ENCODE measurements around the gene KLHL26. TPM values are rescaled to one million over a fixed set of nuclear protein-coding genes. Genes with fewer than 3 reads are reported as not detected.
A peak's percentile ranks its signal among the peaks of the same experiment; 100 is the strongest.

The KLHL26 gene
- total RNA-seq, 4 donors from 2014 or later = 7.0 to 15.7 (median 7.6) TPM

GRCh38 chr19:18639706-18640243, 2.9 kb downstream of the KLHL26 start:
- DNase-seq = no peak
- intact Hi-C loops (cut with DNase I; ENCODE audit: low total_unique reads) = no loop called here
- in situ Hi-C loops (cut with MboI; ENCODE audit: low pct_ligation_motif_present in 1 of 4, low pct_unique_long_range_greater_than_20kb in 1 of 4, low sequenced_read_pairs in 3 of 4) = no loop called here
- no peak overlapping the region for H3K27ac ChIP-seq
- no peak for TF ChIP-seq POLR2AphosphoS5 (IDR thresholded peaks at IDR 0.05)
- no peak for TF ChIP-seq EP300 (IDR thresholded peaks at IDR 0.05; ENCODE audit: low read depth)
- no peak for TF ChIP-seq CTCF (IDR thresholded peaks at IDR 0.05)
- no peak for TF ChIP-seq POLR2A (IDR thresholded peaks at IDR 0.05)
- WGBS, 2 donors (ENCODE audit: low coverage in 1 of 2) = 69 to 78% methylated on average over 8 of the region's 8 CpGs
- no peaks in the 10 kb centered on the region for H3K9me3 ChIP-seq
- peaks cover 16 to 38% (median 26%) of the 10 kb centered on the region in 4 donors for H3K4me1 ChIP-seq
- H3K27me3 ChIP-seq = no peaks in the 10 kb centered on the region
- H3K36me3 ChIP-seq = no peaks in the 10 kb centered on the region
- H3K4me3 ChIP-seq = no peak overlapping the region

- Histone ChIP-seq H3K9me3 (no peaks in the 10 kb centered on the region), H3K27ac (peak overlapping the region in 3 of 4 donors; percentile 21 to 25 (median 21)), H3K4me1 (peaks cover 0 to 23% (median 14%) of the 10 kb centered on the region in 4 donors), H3K27me3 (no peaks in the 10 kb centered on the region), H3K4me3 (no peak overlapping the region), H3K36me3 (no peaks in the 10 kb centered on the region)
- in situ Hi-C loops (cut with MboI; ENCODE audit: low pct_ligation_motif_present in 1 of 4, low pct_unique_long_range_greater_than_20kb in 1 of 4, low sequenced_read_pairs in 3 of 4) (no loop called here), intact Hi-C loops (cut with DNase I; ENCODE audit: low total_unique reads) (no loop called here)
- 59 to 64% methylated on average over 12 to 15 of the region's 15 CpGs for WGBS, 2 donors (ENCODE audit: low coverage in 1 of 2)
- peak in 1 of 5 experiments; percentile 27 for TF ChIP-seq CTCF (IDR thresholded peaks at IDR 0.05)
- TF ChIP-seq EP300 (IDR thresholded peaks at IDR 0.05; ENCODE audit: low read depth) = no peak
- DNase-seq = no peak
Measured at GRCh38 chr19:18644196-18645034, 7.6 kb downstream of the KLHL26 start.

GRCh38 chr19:18645035-18645511, 8.2 kb downstream of the KLHL26 start:
- no peak overlapping the region for H3K4me3 ChIP-seq
- TF ChIP-seq CTCF (IDR thresholded peaks at IDR 0.05) = no peak
- TF ChIP-seq POLR2A (IDR thresholded peaks at IDR 0.05) = no peak
- no peak for TF ChIP-seq EP300 (IDR thresholded peaks at IDR 0.05; ENCODE audit: low read depth)
- no peak for TF ChIP-seq POLR2AphosphoS5 (IDR thresholded peaks at IDR 0.05)
- intact Hi-C loops (cut with DNase I; ENCODE audit: low total_unique reads) = no loop called here
- no peak for DNase-seq
- in situ Hi-C loops (cut with MboI; ENCODE audit: low pct_ligation_motif_present in 1 of 4, low pct_unique_long_range_greater_than_20kb in 1 of 4, low sequenced_read_pairs in 3 of 4) = no loop called here
- H3K4me1 ChIP-seq = peaks cover 0 to 27% (median 17%) of the 10 kb centered on the region in 4 donors
- H3K27ac ChIP-seq = peak overlapping the region in 2 of 4 donors; percentile 21 to 25
- 38 to 77% methylated on average over 1 to 13 of the region's 13 CpGs for WGBS, 2 donors (ENCODE audit: low coverage in 1 of 2)
- H3K9me3 ChIP-seq = no peaks in the 10 kb centered on the region
- no peaks in the 10 kb centered on the region for H3K36me3 ChIP-seq
- H3K27me3 ChIP-seq = no peaks in the 10 kb centered on the region

- TF ChIP-seq POLR2AphosphoS5 (IDR thresholded peaks at IDR 0.05) (no peak), CTCF (IDR thresholded peaks at IDR 0.05) (no peak), POLR2A (IDR thresholded peaks at IDR 0.05) (no peak), EP300 (IDR thresholded peaks at IDR 0.05; ENCODE audit: low read depth) (no peak)
- H3K9me3 ChIP-seq = no peaks in the 10 kb centered on the region
- WGBS, 2 donors (ENCODE audit: low coverage in 1 of 2) = 83 to 93% methylated on average over 6 to 34 of the region's 34 CpGs
- intact Hi-C loops (cut with DNase I; ENCODE audit: low total_unique reads) (no loop called here), in situ Hi-C loops (cut with MboI; ENCODE audit: low pct_ligation_motif_present in 1 of 4, low pct_unique_long_range_greater_than_20kb in 1 of 4, low sequenced_read_pairs in 3 of 4) (no loop called here)
- H3K27me3 ChIP-seq = no peaks in the 10 kb centered on the region
- H3K4me3 ChIP-seq = no peak overlapping the region
- no peak for DNase-seq
- H3K4me1 ChIP-seq = peaks cover 0 to 39% (median 20%) of the 10 kb centered on the region in 4 donors
- H3K27ac ChIP-seq = no peak overlapping the region
- H3K36me3 ChIP-seq = no peaks in the 10 kb centered on the region
Measured at GRCh38 chr19:18646535-18647370, 9.9 kb downstream of the KLHL26 start.

Measured in transverse colon (tissue), 4 donors.